Purkinje cell (primary cell): ENCODE measurements around the gene HSFX3. TPM values are rescaled to one million over a fixed set of nuclear protein-coding genes. Genes with fewer than 3 reads are reported as not detected.

Experiments used
- polyA plus RNA-seq: library from polyadenylated mRNA; unstranded; fragments of >200 nt; fragmentation: Nextera tagmentation; gene quantifications from 2 replicates; pipeline ENCODE4 v1.2.1, GENCODE V29; 2014

Gene HSFX3, protein sequence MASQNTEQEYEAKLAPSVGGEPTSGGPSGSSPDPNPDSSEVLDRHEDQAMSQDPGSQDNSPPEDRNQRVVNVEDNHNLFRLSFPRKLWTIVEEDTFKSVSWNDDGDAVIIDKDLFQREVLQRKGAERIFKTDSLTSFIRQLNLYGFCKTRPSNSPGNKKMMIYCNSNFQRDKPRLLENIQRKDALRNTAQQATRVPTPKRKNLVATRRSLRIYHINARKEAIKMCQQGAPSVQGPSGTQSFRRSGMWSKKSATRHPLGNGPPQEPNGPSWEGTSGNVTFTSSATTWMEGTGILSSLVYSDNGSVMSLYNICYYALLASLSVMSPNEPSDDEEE
- polyA plus RNA-seq = 0.20 and 0.27 TPM in 2 replicates

DNA sequence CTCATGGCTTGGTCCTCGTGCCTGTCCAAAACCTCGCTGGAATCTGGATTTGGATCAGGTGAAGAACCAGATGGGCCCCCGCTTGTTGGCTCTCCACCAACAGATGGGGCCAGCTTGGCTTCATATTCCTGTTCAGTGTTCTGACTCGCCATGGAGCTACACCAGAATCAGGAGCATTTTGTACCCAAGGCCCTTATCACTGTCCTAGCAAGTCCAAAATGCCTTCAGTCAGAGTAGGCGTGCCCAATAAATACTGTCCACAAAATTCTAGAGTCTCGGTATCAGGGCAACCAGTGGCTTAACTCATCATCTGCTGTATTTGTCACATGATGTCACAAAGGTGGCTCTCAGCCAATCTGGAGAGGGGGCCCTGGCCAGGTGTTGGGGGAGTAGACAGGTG, at the start of gene HSFX3:
TSS of gene HSFX3 (minus strand) at position 224 of the 400 bp plus-strand sequence. CDS start at position 152, 72 bp downstream.

DNA sequence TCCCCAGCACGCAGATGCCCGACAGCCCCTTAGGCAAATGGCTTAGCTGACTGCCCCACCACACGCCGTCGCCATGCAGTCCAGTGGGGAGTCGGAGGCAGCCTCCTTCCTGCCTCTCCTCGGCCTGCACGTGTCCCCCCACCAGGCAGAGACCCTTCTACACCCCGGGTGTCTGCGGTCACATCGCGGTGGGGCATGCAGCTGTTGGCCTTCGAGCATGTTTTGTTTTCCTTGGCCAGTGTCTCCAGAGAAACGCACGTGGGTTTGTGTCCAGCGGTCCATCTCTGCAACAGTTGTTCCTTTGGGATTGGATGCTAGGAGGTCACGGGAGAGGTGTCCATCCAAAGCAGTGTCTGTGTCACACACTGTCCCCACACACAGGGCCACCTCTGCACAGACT, 45.5 kb upstream of the HSFX3 start, which contains the start of gene HSFX2:
TSS of gene HSFX2 (minus strand) at position 101 of the 400 bp plus-strand sequence. CDS start 614 bp downstream, outside the sequence.

DNA sequence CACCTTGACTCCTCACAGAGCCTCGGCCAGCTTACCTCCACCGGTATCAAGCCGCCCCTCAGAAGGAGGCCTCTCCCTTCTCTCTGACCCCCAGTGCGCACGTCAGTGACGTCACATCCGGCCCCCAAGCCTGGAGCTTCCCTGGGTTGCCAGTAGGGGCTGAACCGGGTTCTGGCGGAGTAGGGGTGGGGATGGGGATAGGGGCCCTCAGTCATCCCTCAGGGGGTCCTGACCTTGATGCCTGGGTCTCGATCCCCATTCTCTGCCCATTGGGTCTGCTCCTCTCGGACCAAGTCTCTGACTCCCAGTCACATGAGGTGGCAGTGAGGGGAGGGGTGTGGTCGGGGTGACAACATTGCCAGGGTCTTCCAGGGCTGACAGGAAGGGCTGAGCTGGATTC, 37.6 kb upstream of the HSFX3 start, which contains the start of gene MAGEA9B:
TSS of gene MAGEA9B (minus strand) at position 101 of the 400 bp plus-strand sequence. CDS start 4,280 bp downstream, outside the sequence.

DNA sequence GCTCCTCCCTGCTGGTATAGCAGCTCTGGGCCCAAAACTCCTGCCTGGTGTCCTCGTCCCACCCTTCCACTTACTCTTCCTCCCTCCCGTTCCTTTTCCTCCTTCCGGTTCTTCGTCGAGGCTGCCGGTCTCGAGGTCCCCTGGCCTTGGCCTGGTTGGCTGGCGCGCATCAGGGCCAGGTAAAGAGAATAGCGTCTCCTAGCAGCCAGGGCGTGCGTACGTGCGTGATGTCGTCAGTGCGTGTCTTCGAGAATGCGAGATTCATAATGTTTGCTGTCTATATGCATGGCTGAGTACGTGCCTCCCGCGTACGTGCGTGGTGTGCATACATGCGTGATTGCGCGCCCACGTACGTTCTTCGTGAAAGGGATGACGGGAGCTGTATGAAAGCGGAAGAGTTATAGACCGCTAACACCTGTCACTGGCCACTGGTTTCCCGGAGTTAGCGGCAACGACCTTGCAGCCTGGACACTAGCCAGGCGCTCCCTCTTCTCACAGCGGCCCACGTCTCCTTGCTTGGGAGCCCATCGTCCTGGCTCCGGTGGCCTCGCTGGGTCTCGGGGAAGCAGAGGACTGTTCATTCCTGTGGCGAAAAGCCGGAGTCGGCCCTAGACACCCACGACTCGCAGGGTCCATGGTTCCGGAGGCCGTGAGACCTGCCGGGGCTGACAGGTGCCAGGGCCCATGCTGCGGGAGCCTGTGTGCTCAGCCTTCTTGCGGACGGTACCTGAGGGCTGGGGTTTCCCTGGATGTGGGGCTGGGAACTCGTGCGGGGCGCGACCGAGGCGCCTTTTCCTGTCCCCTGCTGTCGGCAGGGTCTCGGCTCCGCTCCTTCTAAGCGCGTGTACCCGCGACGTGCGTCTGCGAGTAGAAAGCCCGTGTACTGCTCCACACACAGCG, 8.9 kb downstream of the HSFX3 start, which contains the start of gene EOLA1:
TSS of gene EOLA1 (plus strand) at position 392 of the 900 bp plus-strand sequence. CDS start 4,619 bp downstream, outside the sequence.

DNA sequence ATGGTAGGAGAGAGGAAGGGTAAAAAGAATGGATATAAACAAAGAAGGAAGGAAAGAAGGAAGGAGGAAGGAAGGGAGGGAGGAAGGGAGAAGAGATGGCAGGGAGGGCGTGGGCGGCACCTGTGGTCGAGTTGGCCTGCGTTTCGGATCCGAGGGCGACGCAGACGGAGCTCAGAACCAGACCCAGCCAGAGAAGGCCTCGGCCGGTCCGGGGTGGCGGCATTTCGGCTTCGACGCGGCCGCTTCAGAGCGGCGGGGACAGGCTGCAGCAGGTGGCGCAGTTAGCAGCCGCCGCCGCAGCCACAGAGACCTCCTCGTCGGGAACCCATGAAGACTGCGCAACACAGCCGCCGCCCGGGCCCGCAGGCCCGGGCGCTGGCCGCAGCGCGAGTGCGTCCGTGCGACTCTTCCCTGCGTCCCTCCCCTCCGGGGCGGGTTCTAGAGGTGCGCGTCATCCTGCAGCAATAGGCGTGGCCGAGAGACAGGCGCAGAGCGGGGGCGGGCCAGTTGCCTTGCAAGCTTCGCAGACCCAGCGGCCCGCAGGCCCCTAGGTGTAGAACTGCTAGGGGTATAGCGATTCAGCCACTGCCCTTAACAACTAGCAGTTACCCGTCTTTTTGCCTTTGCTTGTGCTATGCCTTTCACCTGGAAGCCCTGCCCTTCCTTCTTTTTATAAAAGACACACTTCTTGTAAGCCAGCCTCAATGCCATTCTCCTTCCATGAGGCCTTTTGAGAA, 44.6 kb downstream of the HSFX3 start, which contains the start of gene IDS:
TSS of gene IDS (minus strand) at position 392 of the 737 bp plus-strand sequence. CDS start at position 223, 169 bp downstream.

Other genes with a start within 250 kb of the HSFX3 start
- gene IDS, start 44.6 kb downstream of the HSFX3 start, polyA plus RNA-seq = 21.7 and 33.8 TPM in 2 replicates
- 8.9 and 12.2 TPM in 2 replicates for gene EOLA1, start 8.9 kb downstream of the HSFX3 start, polyA plus RNA-seq
- not detected in 2 replicates for gene MAGEA9B, start 37.5 kb upstream of the HSFX3 start, polyA plus RNA-seq
- 0.89 TPM in 1 of 2 replicates, not detected in the other for gene HSFX2, start 45.4 kb upstream of the HSFX3 start, polyA plus RNA-seq
- 25.6 and 40.1 TPM in 2 replicates for gene TMEM185A, start 81.9 kb upstream of the HSFX3 start, polyA plus RNA-seq
- gene MAGEA11, start 162.1 kb upstream of the HSFX3 start, polyA plus RNA-seq = not detected in 2 replicates
- not detected in 2 replicates for gene HSFX1, start 224.1 kb upstream of the HSFX3 start, polyA plus RNA-seq
- gene MAGEA9, start 232.0 kb upstream of the HSFX3 start, polyA plus RNA-seq = not detected in 2 replicates